Measurements from ENCODE around the gene MYCBPAP. TPM values are rescaled to one million over a fixed set of nuclear protein-coding genes. Genes with fewer than 3 reads are reported as not detected.

The MYCBPAP gene
- total RNA-seq, 1 experiment from 2014 or later, result 1.9 TPM

DNA sequence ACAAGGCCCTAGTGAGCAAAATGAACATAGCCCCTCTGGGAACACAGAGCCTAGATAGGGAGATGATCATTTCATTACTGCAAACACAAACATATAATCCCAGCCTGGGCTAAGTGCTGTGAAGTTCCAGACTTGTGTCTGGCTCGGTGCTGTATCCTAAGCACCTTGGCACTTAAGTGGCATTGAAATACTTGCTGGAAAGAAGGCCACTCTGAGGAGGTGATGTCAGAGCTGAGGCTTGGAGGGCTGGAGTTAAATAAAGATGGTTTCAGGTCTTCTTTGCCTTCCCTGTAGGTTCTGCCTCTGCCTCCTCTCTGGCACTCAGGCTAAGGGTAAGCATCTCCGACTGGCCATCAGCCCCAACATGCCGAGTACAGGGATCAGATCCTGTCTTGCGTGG lies 49.9 kb downstream of the MYCBPAP start:
- Histone ChIP-seq H3K36me3 (ENCODE audit: low read depth, low read length) (no peaks in the 10 kb centered on the region), H3K9me3 (ENCODE audit: low read length) (no peaks in the 10 kb centered on the region), H3K27me3 (ENCODE audit: low read length) (peaks cover 20% of the 10 kb centered on the region), H3K4me2 (ENCODE audit: low read length) (no peak overlapping the region), H3K4me1 (ENCODE audit: insufficient read depth, low read length) (peaks cover 12% of the 10 kb centered on the region), H3K9me2 (replicated peaks; ENCODE audit: low read length) (no peaks in the 10 kb centered on the region), H3K79me2 (ENCODE audit: low read length) (no peaks in the 10 kb centered on the region), H3F3A (ENCODE audit: low read length, unreplicated experiment) (no peaks in the 10 kb centered on the region), H2AFZ (ENCODE audit: low read length) (no peak overlapping the region), H3K27ac (ENCODE audit: low read length) (no peak overlapping the region), H3K4me3 (ENCODE audit: low read length) (no peak overlapping the region), H3K9ac (ENCODE audit: low read length) (no peak overlapping the region), H4K20me1 (ENCODE audit: low read length) (no peaks in the 10 kb centered on the region)
- ATAC-seq, result no peak
- TF ChIP-seq EZH2 (IDR thresholded peaks at IDR 0.05; ENCODE audit: low read length, unreplicated experiment) (no peak), EZH2phosphoT487 (IDR thresholded peaks at IDR 0.05; ENCODE audit: borderline replicate concordance, low read length) (no peak)
- TF ChIP-seq, protein P1, sequence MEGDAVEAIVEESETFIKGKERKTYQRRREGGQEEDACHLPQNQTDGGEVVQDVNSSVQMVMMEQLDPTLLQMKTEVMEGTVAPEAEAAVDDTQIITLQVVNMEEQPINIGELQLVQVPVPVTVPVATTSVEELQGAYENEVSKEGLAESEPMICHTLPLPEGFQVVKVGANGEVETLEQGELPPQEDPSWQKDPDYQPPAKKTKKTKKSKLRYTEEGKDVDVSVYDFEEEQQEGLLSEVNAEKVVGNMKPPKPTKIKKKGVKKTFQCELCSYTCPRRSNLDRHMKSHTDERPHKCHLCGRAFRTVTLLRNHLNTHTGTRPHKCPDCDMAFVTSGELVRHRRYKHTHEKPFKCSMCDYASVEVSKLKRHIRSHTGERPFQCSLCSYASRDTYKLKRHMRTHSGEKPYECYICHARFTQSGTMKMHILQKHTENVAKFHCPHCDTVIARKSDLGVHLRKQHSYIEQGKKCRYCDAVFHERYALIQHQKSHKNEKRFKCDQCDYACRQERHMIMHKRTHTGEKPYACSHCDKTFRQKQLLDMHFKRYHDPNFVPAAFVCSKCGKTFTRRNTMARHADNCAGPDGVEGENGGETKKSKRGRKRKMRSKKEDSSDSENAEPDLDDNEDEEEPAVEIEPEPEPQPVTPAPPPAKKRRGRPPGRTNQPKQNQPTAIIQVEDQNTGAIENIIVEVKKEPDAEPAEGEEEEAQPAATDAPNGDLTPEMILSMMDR (conservative IDR thresholded peaks at IDR 0.05; ENCODE audit: low read depth, low read length), result no peak
- no TSS peak for BruUV-seq (replicated peaks)
- POLR2A ChIA-PET (ENCODE audit: unreplicated experiment), result no interaction called here
- intact Hi-C loops (cut with micrococcal nuclease), result no loop called here
- DNase-seq, result no peak
- CTCF ChIA-PET, result no interaction called here

DNA sequence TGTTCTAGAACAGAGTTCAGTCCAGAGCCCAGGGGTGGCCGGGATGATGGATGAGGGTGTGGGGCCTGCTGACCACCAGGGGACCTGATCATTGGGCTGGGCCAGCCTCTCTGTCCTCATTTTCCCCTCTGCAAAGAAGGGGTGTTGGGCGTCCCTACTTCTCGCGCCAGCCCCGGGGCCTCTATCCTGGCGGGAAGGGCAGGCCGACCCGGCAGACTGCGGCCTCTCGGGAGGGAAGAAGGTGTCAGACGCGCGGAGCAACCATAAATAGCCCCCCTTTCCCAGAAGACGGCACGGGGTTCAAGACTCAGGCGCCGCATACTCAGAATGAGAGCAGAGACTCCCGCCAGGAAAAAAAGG lies 50.3 kb downstream of the MYCBPAP start:
- CTCF ChIA-PET, result no interaction called here
- no TSS peak for BruUV-seq (replicated peaks)
- Histone ChIP-seq H3K36me3 (ENCODE audit: low read depth, low read length) (no peaks in the 10 kb centered on the region), H2AFZ (ENCODE audit: low read length) (no peak overlapping the region), H3F3A (ENCODE audit: low read length, unreplicated experiment) (no peaks in the 10 kb centered on the region), H4K20me1 (ENCODE audit: low read length) (no peaks in the 10 kb centered on the region), H3K9me2 (replicated peaks; ENCODE audit: low read length) (no peaks in the 10 kb centered on the region), H3K27me3 (ENCODE audit: low read length) (peaks cover 24% of the 10 kb centered on the region), H3K4me2 (ENCODE audit: low read length) (no peak overlapping the region), H3K9ac (ENCODE audit: low read length) (no peak overlapping the region), H3K4me3 (ENCODE audit: low read length) (no peak overlapping the region), H3K27ac (ENCODE audit: low read length) (no peak overlapping the region), H3K9me3 (ENCODE audit: low read length) (no peaks in the 10 kb centered on the region), H3K4me1 (ENCODE audit: insufficient read depth, low read length) (peaks cover 12% of the 10 kb centered on the region), H3K79me2 (ENCODE audit: low read length) (no peaks in the 10 kb centered on the region)
- intact Hi-C loops (cut with micrococcal nuclease), result no loop called here
- POLR2A ChIA-PET (ENCODE audit: unreplicated experiment), result no interaction called here
- no peak for TF ChIP-seq EZH2phosphoT487 (IDR thresholded peaks at IDR 0.05; ENCODE audit: borderline replicate concordance, low read length)
- TF ChIP-seq, protein P1 (conservative IDR thresholded peaks at IDR 0.05; ENCODE audit: low read depth, low read length), result no peak
- no peak for TF ChIP-seq EZH2 (IDR thresholded peaks at IDR 0.05; ENCODE audit: low read length, unreplicated experiment)
- DNase-seq (no peak), ATAC-seq (no peak)

DNA sequence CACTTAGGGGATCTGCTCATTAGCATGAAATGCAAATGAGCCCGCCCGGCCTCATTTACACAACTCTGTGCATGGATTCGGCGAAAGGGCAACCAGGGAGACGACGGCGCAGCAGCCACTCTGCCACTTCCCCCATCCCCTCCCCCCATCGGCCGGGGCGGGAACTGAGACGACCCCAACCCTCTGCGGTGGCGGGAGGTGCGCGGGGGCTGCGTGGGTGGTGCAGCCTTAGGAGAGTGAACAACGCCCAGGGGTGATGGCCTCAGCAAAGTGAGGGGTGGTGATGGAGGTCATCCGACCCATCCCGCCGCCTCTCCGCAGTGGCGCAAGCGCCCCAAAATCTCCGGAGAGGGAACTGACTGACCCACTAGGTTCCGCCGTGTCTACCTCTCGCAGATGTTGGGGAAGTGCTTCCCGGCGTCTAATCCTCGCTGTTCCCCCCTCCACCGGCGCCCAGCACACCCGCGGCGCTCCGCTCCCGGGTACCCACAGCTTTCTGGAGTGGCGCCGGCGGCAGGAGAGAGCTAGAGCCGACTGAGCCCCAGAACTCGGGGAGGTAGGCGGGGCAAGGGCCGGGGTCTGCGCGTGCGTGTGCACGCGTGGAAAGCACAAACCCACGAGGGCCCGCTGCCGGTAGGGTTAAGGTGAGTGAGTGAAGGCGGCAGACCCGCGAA lies 50.8 kb downstream of the MYCBPAP start:
- Histone ChIP-seq H3K27me3 (ENCODE audit: low read length) (peaks cover 29% of the 10 kb centered on the region), H3K9ac (ENCODE audit: low read length) (no peak overlapping the region), H2AFZ (ENCODE audit: low read length) (no peak overlapping the region), H3K36me3 (ENCODE audit: low read depth, low read length) (no peaks in the 10 kb centered on the region), H3K9me3 (ENCODE audit: low read length) (no peaks in the 10 kb centered on the region), H3K27ac (ENCODE audit: low read length) (no peak overlapping the region), H3K4me3 (ENCODE audit: low read length) (no peak overlapping the region), H3K9me2 (replicated peaks; ENCODE audit: low read length) (no peaks in the 10 kb centered on the region), H4K20me1 (ENCODE audit: low read length) (no peaks in the 10 kb centered on the region), H3K4me1 (ENCODE audit: insufficient read depth, low read length) (peaks cover 12% of the 10 kb centered on the region), H3F3A (ENCODE audit: low read length, unreplicated experiment) (no peaks in the 10 kb centered on the region), H3K79me2 (ENCODE audit: low read length) (no peaks in the 10 kb centered on the region), H3K4me2 (ENCODE audit: low read length) (no peak overlapping the region)
- ChIA-PET POLR2A (ENCODE audit: unreplicated experiment) (interaction anchor here (0.5 kb wide), 1 partner anchor 136 kb away, joined by 3 read pairs; no protein-coding TSS in a partner anchor), CTCF (no interaction called here)
- BruUV-seq (replicated peaks), result no TSS peak
- TF ChIP-seq EZH2 (IDR thresholded peaks at IDR 0.05; ENCODE audit: low read length, unreplicated experiment) (no peak), EZH2phosphoT487 (IDR thresholded peaks at IDR 0.05; ENCODE audit: borderline replicate concordance, low read length) (no peak)
- TF ChIP-seq, protein P1 (conservative IDR thresholded peaks at IDR 0.05; ENCODE audit: low read depth, low read length), result no peak
- no peak for DNase-seq
- intact Hi-C loops (cut with micrococcal nuclease), result no loop called here
- ATAC-seq, result no peak

Measured in PC-3 (cell line).